ENCODE data around the gene OR2A42. TPM values are rescaled to one million over a fixed set of nuclear protein-coding genes. Genes with fewer than 3 reads are reported as not detected.
"Not testable (repeated sequence)": the region's sequence is repeated elsewhere in the genome, so short reads cannot be mapped to it uniquely, and the experiment has no call there.

Gene OR2A42
- total RNA-seq, 2 donors from 2014 or later, result not detected

- H3K36me3 ChIP-seq (ENCODE audit: control insufficient read depth, insufficient read depth, low read length), result not testable (repeated sequence)
Measured at GRCh38 chr7:144218581-144218980, 20.8 kb downstream of the OR2A42 start.

GRCh38 chr7:144217200-144217599 is 22.2 kb downstream of the OR2A42 start:
- not testable (repeated sequence) for H3K9me3 Mint-ChIP-seq; H3K36me3 ChIP-seq (ENCODE audit: control insufficient read depth, insufficient read depth, low read length); H3K27ac Mint-ChIP-seq; H3K4me3 ChIP-seq (ENCODE audit: low read length); H3K27me3 ChIP-seq (ENCODE audit: control insufficient read depth, insufficient read depth, low read length, poor library complexity, severe bottlenecking); H3K4me1 Mint-ChIP-seq; H3K9ac ChIP-seq (ENCODE audit: extremely low read depth, low read length, poor library complexity, severe bottlenecking); DNase-seq; H3K9me3 ChIP-seq (ENCODE audit: control insufficient read depth, low read length); H3K4me3 Mint-ChIP-seq; H3K27me3 Mint-ChIP-seq (ENCODE audit: insufficient read depth); H3K27ac ChIP-seq (ENCODE audit: low read depth, low read length); H3K4me1 ChIP-seq (ENCODE audit: control insufficient read depth, insufficient read depth, low read length); H3K36me3 Mint-ChIP-seq (ENCODE audit: low read depth)

More at GRCh38 chr7:144218581-144218980, 20.8 kb downstream of the OR2A42 start:
- H3K9me3 Mint-ChIP-seq; H3K4me3 ChIP-seq (ENCODE audit: low read length); H3K4me1 ChIP-seq (ENCODE audit: control insufficient read depth, insufficient read depth, low read length); H3K4me3 Mint-ChIP-seq; H3K27me3 ChIP-seq (ENCODE audit: control insufficient read depth, insufficient read depth, low read length, poor library complexity, severe bottlenecking); H3K9me3 ChIP-seq (ENCODE audit: control insufficient read depth, low read length); H3K27ac ChIP-seq (ENCODE audit: low read depth, low read length); H3K4me1 Mint-ChIP-seq; H3K27me3 Mint-ChIP-seq (ENCODE audit: insufficient read depth); H3K36me3 Mint-ChIP-seq (ENCODE audit: low read depth); H3K9ac ChIP-seq (ENCODE audit: extremely low read depth, low read length, poor library complexity, severe bottlenecking): not testable (repeated sequence)
- peak overlapping the region; percentile 33 for H3K27ac Mint-ChIP-seq
- DNase-seq, result peak; percentile 34
- WGBS, 2 experiments (ENCODE audit: insufficient coverage in 1 of 2, insufficient read length in 1 of 2), result 100% methylated on average over 1 of the region's 1 CpG

GRCh38 chr7:144205306-144205705 is 34.1 kb downstream of the OR2A42 start:
- no CpG with 5 or more reads among the region's 5 CpGs for WGBS, 2 experiments (ENCODE audit: insufficient coverage in 1 of 2, insufficient read length in 1 of 2)
- not testable (repeated sequence) for H3K27ac Mint-ChIP-seq; DNase-seq; H3K36me3 ChIP-seq (ENCODE audit: control insufficient read depth, insufficient read depth, low read length); H3K9ac ChIP-seq (ENCODE audit: extremely low read depth, low read length, poor library complexity, severe bottlenecking); H3K4me1 ChIP-seq (ENCODE audit: control insufficient read depth, insufficient read depth, low read length); H3K27me3 Mint-ChIP-seq (ENCODE audit: insufficient read depth); H3K36me3 Mint-ChIP-seq (ENCODE audit: low read depth); H3K9me3 ChIP-seq (ENCODE audit: control insufficient read depth, low read length); H3K4me1 Mint-ChIP-seq; H3K27ac ChIP-seq (ENCODE audit: low read depth, low read length); H3K4me3 Mint-ChIP-seq; H3K9me3 Mint-ChIP-seq; H3K4me3 ChIP-seq (ENCODE audit: low read length); H3K27me3 ChIP-seq (ENCODE audit: control insufficient read depth, insufficient read depth, low read length, poor library complexity, severe bottlenecking)

GRCh38 chr7:144203086-144203485 is 36.3 kb downstream of the OR2A42 start:
- H3K9me3 ChIP-seq (ENCODE audit: control insufficient read depth, low read length); H3K27me3 ChIP-seq (ENCODE audit: control insufficient read depth, insufficient read depth, low read length, poor library complexity, severe bottlenecking); DNase-seq; H3K36me3 ChIP-seq (ENCODE audit: control insufficient read depth, insufficient read depth, low read length); H3K4me1 ChIP-seq (ENCODE audit: control insufficient read depth, insufficient read depth, low read length); H3K4me1 Mint-ChIP-seq; H3K4me3 Mint-ChIP-seq; H3K9ac ChIP-seq (ENCODE audit: extremely low read depth, low read length, poor library complexity, severe bottlenecking); H3K27ac Mint-ChIP-seq; H3K27ac ChIP-seq (ENCODE audit: low read depth, low read length); H3K9me3 Mint-ChIP-seq; H3K27me3 Mint-ChIP-seq (ENCODE audit: insufficient read depth); H3K36me3 Mint-ChIP-seq (ENCODE audit: low read depth); H3K4me3 ChIP-seq (ENCODE audit: low read length): not testable (repeated sequence)
- WGBS, 2 experiments (ENCODE audit: insufficient coverage in 1 of 2, insufficient read length in 1 of 2), result no CpG with 5 or more reads among the region's 3 CpGs

- H3K4me3 Mint-ChIP-seq; H3K4me1 Mint-ChIP-seq; H3K27ac ChIP-seq (ENCODE audit: low read depth, low read length); H3K27ac Mint-ChIP-seq; H3K4me3 ChIP-seq (ENCODE audit: low read length); H3K27me3 ChIP-seq (ENCODE audit: control insufficient read depth, insufficient read depth, low read length, poor library complexity, severe bottlenecking); H3K27me3 Mint-ChIP-seq (ENCODE audit: insufficient read depth); DNase-seq; H3K9me3 Mint-ChIP-seq; H3K36me3 ChIP-seq (ENCODE audit: control insufficient read depth, insufficient read depth, low read length); H3K9ac ChIP-seq (ENCODE audit: extremely low read depth, low read length, poor library complexity, severe bottlenecking); H3K36me3 Mint-ChIP-seq (ENCODE audit: low read depth); H3K9me3 ChIP-seq (ENCODE audit: control insufficient read depth, low read length); H3K4me1 ChIP-seq (ENCODE audit: control insufficient read depth, insufficient read depth, low read length): not testable (repeated sequence)
- no CpG with 5 or more reads among the region's 1 CpG for WGBS, 2 experiments (ENCODE audit: insufficient coverage in 1 of 2, insufficient read length in 1 of 2)
Measured at GRCh38 chr7:144201978-144202377, 37.4 kb downstream of the OR2A42 start.

- H3K4me1 ChIP-seq (ENCODE audit: control insufficient read depth, insufficient read depth, low read length); H3K4me3 Mint-ChIP-seq; H3K4me1 Mint-ChIP-seq; H3K9ac ChIP-seq (ENCODE audit: extremely low read depth, low read length, poor library complexity, severe bottlenecking); H3K27me3 ChIP-seq (ENCODE audit: control insufficient read depth, insufficient read depth, low read length, poor library complexity, severe bottlenecking); H3K27ac Mint-ChIP-seq; H3K9me3 ChIP-seq (ENCODE audit: control insufficient read depth, low read length); H3K27ac ChIP-seq (ENCODE audit: low read depth, low read length); H3K36me3 ChIP-seq (ENCODE audit: control insufficient read depth, insufficient read depth, low read length); H3K36me3 Mint-ChIP-seq (ENCODE audit: low read depth); H3K27me3 Mint-ChIP-seq (ENCODE audit: insufficient read depth); DNase-seq; H3K4me3 ChIP-seq (ENCODE audit: low read length); H3K9me3 Mint-ChIP-seq: not testable (repeated sequence)
- 84% methylated on average over 1 of the region's 4 CpGs; no CpG with 5 or more reads in 1 of the 2 experiments for WGBS, 2 experiments (ENCODE audit: insufficient coverage in 1 of 2, insufficient read length in 1 of 2)
Measured at GRCh38 chr7:144198934-144199333, 40.5 kb downstream of the OR2A42 start.

- H3K27ac Mint-ChIP-seq; H3K27me3 Mint-ChIP-seq (ENCODE audit: insufficient read depth); H3K4me1 ChIP-seq (ENCODE audit: control insufficient read depth, insufficient read depth, low read length); H3K27me3 ChIP-seq (ENCODE audit: control insufficient read depth, insufficient read depth, low read length, poor library complexity, severe bottlenecking); H3K36me3 ChIP-seq (ENCODE audit: control insufficient read depth, insufficient read depth, low read length); H3K4me3 ChIP-seq (ENCODE audit: low read length); DNase-seq; H3K36me3 Mint-ChIP-seq (ENCODE audit: low read depth); H3K9me3 Mint-ChIP-seq; H3K27ac ChIP-seq (ENCODE audit: low read depth, low read length); H3K9me3 ChIP-seq (ENCODE audit: control insufficient read depth, low read length); H3K4me1 Mint-ChIP-seq; H3K9ac ChIP-seq (ENCODE audit: extremely low read depth, low read length, poor library complexity, severe bottlenecking): not testable (repeated sequence)
- peak within 1 kb of the TSS; percentile 46 for H3K4me3 Mint-ChIP-seq
- no CpG with 5 or more reads among the region's 51 CpGs for WGBS, 2 experiments (ENCODE audit: insufficient coverage in 1 of 2, insufficient read length in 1 of 2)
Measured at GRCh38 chr7:144195212-144195872, 44.1 kb downstream of the OR2A42 start, which contains the start of gene ARHGEF35. Gene ARHGEF35 (minus strand): TSS chr7:144195833. CDS start chr7:144188383, 7,450 bp downstream.

Data from endodermal cell (in vitro differentiated cells).